Prostate gland (tissue), 2 donors: Measurements from ENCODE around the gene GPATCH4.
A peak's percentile ranks its signal among the peaks of the same experiment; 100 is the strongest.

Source experiments
- CTCF ChIP-seq, 4 experiments: fragments of 200-600 bp in 2 of 4; fragments of 450-650 bp in 2 of 4; sonication (generic) in 2 of 4; IDR thresholded peaks; 1 replicate in 3 of 4; 2 replicates in 1 of 4; pipeline ENCODE4 v1.5.1; 2016 to 2019; ENCODE audit warnings: antibody characterized with exemption in 4 of 4, mild to moderate bottlenecking in 2 of 4, moderate library complexity in 2 of 4
- POLR2AphosphoS5 ChIP-seq: sonication (generic); formaldehyde crosslinking; IDR thresholded peaks from one replicate; pipeline ENCODE4 v1.6.1; 2017; ENCODE audit warnings: antibody characterized with exemption

GRCh38 chr1:156623946-156624813 lies 22.9 kb upstream of the GPATCH4 start:
- TF ChIP-seq POLR2AphosphoS5 (no peak), CTCF (IDR thresholded peaks at IDR 0.05) (peak in 2 of 4 experiments; percentile 27 to 41)
